Measurements from ENCODE around the gene PBX3.

The PBX3 gene

GRCh38 chr9:125942125-125942524, 195.0 kb downstream of the PBX3 start:
- no peaks in the 10 kb centered on the region for H3K79me2 ChIP-seq (ENCODE audit: insufficient read depth, low read length)

GRCh38 chr9:125943831-125944230, 196.7 kb downstream of the PBX3 start:
- no peaks in the 10 kb centered on the region for H4K20me1 ChIP-seq (ENCODE audit: low read depth, low read length)
- H3K9me3 ChIP-seq (ENCODE audit: insufficient read depth, low read length) = 0 out of 2 replicates have a peak, but pooled peaks cover 8% of the 10 kb centered on the region
- no peak overlapping the region for H3K4me2 ChIP-seq (ENCODE audit: low read depth, low read length, poor library complexity, severe bottlenecking)
- H3K9ac ChIP-seq (ENCODE audit: low read length) = no peak overlapping the region
- no peaks in the 10 kb centered on the region for H3K36me3 ChIP-seq (ENCODE audit: low read length)
- no peak overlapping the region for H3K27ac ChIP-seq (ENCODE audit: low read depth, low read length)
- TF ChIP-seq CTCF (IDR thresholded peaks at IDR 0.05; ENCODE audit: insufficient read depth, low read length, poor library complexity, severe bottlenecking) (no peak), EZH2phosphoT487 (conservative IDR thresholded peaks at IDR 0.05; ENCODE audit: low read length) (no peak)
- H3K79me2 ChIP-seq (ENCODE audit: insufficient read depth, low read length) = no peaks in the 10 kb centered on the region
- H3K9me2 ChIP-seq (replicated peaks; ENCODE audit: insufficient read depth, low read length) = no peaks in the 10 kb centered on the region
- H3F3A ChIP-seq (ENCODE audit: insufficient read depth) = no peaks in the 10 kb centered on the region
- no peaks in the 10 kb centered on the region for H3K27me3 ChIP-seq (ENCODE audit: low read length)
- no peak overlapping the region for H2AFZ ChIP-seq (ENCODE audit: low read depth, low read length, severe bottlenecking)
- no peak overlapping the region for H3K4me3 ChIP-seq (ENCODE audit: insufficient read depth, low read length, poor library complexity, severe bottlenecking)

More at GRCh38 chr9:125942125-125942524, 195.0 kb downstream of the PBX3 start:
- Histone ChIP-seq H3K9me3 (ENCODE audit: insufficient read depth, low read length) (0 out of 2 replicates have a peak, but pooled peaks cover 8% of the 10 kb centered on the region), H2AFZ (ENCODE audit: low read depth, low read length, severe bottlenecking) (no peak overlapping the region), H3K36me3 (ENCODE audit: low read length) (no peaks in the 10 kb centered on the region; the same call in 1 of the 2 replicates), H3K4me2 (ENCODE audit: low read depth, low read length, poor library complexity, severe bottlenecking) (no peak overlapping the region), H4K20me1 (ENCODE audit: low read depth, low read length) (no peaks in the 10 kb centered on the region), H3K27me3 (ENCODE audit: low read length) (no peaks in the 10 kb centered on the region), H3F3A (ENCODE audit: insufficient read depth) (no peaks in the 10 kb centered on the region), H3K9me2 (replicated peaks; ENCODE audit: insufficient read depth, low read length) (no peaks in the 10 kb centered on the region), H3K9ac (ENCODE audit: low read length) (no peak overlapping the region), H3K4me3 (ENCODE audit: insufficient read depth, low read length, poor library complexity, severe bottlenecking) (no peak overlapping the region), H3K27ac (ENCODE audit: low read depth, low read length) (no peak overlapping the region)
- TF ChIP-seq EZH2phosphoT487 (conservative IDR thresholded peaks at IDR 0.05; ENCODE audit: low read length) (no peak), CTCF (IDR thresholded peaks at IDR 0.05; ENCODE audit: insufficient read depth, low read length, poor library complexity, severe bottlenecking) (no peak)

- Histone ChIP-seq H3K9ac (ENCODE audit: low read length) (no peak overlapping the region), H4K20me1 (ENCODE audit: low read depth, low read length) (no peaks in the 10 kb centered on the region), H2AFZ (ENCODE audit: low read depth, low read length, severe bottlenecking) (no peak overlapping the region), H3K79me2 (ENCODE audit: insufficient read depth, low read length) (no peaks in the 10 kb centered on the region), H3K4me3 (ENCODE audit: insufficient read depth, low read length, poor library complexity, severe bottlenecking) (no peak overlapping the region), H3K9me2 (replicated peaks; ENCODE audit: insufficient read depth, low read length) (no peaks in the 10 kb centered on the region), H3K9me3 (ENCODE audit: insufficient read depth, low read length) (0 out of 2 replicates have a peak, but pooled peaks cover 8% of the 10 kb centered on the region), H3K27ac (ENCODE audit: low read depth, low read length) (no peak overlapping the region), H3K4me2 (ENCODE audit: low read depth, low read length, poor library complexity, severe bottlenecking) (no peak overlapping the region), H3F3A (ENCODE audit: insufficient read depth) (no peaks in the 10 kb centered on the region), H3K27me3 (ENCODE audit: low read length) (no peaks in the 10 kb centered on the region), H3K36me3 (ENCODE audit: low read length) (no peaks in the 10 kb centered on the region)
- no peak for TF ChIP-seq CTCF (IDR thresholded peaks at IDR 0.05; ENCODE audit: insufficient read depth, low read length, poor library complexity, severe bottlenecking)
- no peak for TF ChIP-seq EZH2phosphoT487 (conservative IDR thresholded peaks at IDR 0.05; ENCODE audit: low read length)
Observed at GRCh38 chr9:125946397-125946796, 199.2 kb downstream of the PBX3 start.
